IPS-NIHi7 (cell line): ENCODE measurements around the gene MED14.
"Not testable (repeated sequence)": the region's sequence is repeated elsewhere in the genome, so short reads cannot be mapped to it uniquely, and the experiment has no call there.

ENCODE experiments used
- DNase-seq: peaks from one replicate; pipeline ENCODE4 v3.0.0; 2012; ENCODE audit warnings: mixed read lengths; ENCODE audit errors: extremely low spot score

The MED14 gene

GRCh38 chrX:40735325-40736169 lies at the start of gene MED14:
Gene MED14, minus strand, starts transcription at chrX:40735542. Its CDS starts 130 bp downstream, at chrX:40735412.
- peak; percentile 82 for DNase-seq

GRCh38 chrX:40784516-40785151 lies 49.3 kb upstream of the MED14 start:
- no peak for DNase-seq

GRCh38 chrX:40782644-40783259 lies 47.4 kb upstream of the MED14 start:
- not testable (repeated sequence) for DNase-seq

GRCh38 chrX:40780951-40781350 lies 45.6 kb upstream of the MED14 start:
- DNase-seq, result no peak

- DNase-seq, result no peak
Observed at GRCh38 chrX:40780082-40780481, 44.7 kb upstream of the MED14 start.

- DNase-seq, result no peak
Observed at GRCh38 chrX:40778861-40779575, 43.7 kb upstream of the MED14 start.

- no peak for DNase-seq
Observed at GRCh38 chrX:40773809-40774208, 38.5 kb upstream of the MED14 start.

- no peak for DNase-seq
Observed at GRCh38 chrX:40773188-40773587, 37.8 kb upstream of the MED14 start.

GRCh38 chrX:40772290-40772689 lies 36.9 kb upstream of the MED14 start:
- no peak for DNase-seq

GRCh38 chrX:40761762-40762161 lies 26.4 kb upstream of the MED14 start:
- DNase-seq, result no peak

- no peak for DNase-seq
Observed at GRCh38 chrX:40759374-40759773, 24.0 kb upstream of the MED14 start.

- no peak for DNase-seq
Observed at GRCh38 chrX:40757058-40757457, 21.7 kb upstream of the MED14 start.

- DNase-seq, result peak; percentile 26
Observed at GRCh38 chrX:40755291-40756249, 20.2 kb upstream of the MED14 start.

GRCh38 chrX:40749681-40750494 lies 14.5 kb upstream of the MED14 start:
- DNase-seq, result no peak

GRCh38 chrX:40748977-40749376 lies 13.6 kb upstream of the MED14 start:
- no peak for DNase-seq

- no peak for DNase-seq
Observed at GRCh38 chrX:40746521-40746920, 11.2 kb upstream of the MED14 start.

GRCh38 chrX:40736170-40736505 lies 796 bp upstream of the MED14 start:
- no peak for DNase-seq

GRCh38 chrX:40734971-40735324 lies 394 bp downstream of the MED14 start:
- peak; percentile 17 for DNase-seq

GRCh38 chrX:40733706-40734105 lies 1.6 kb downstream of the MED14 start:
- DNase-seq, result no peak

- DNase-seq, result not testable (repeated sequence)
Observed at GRCh38 chrX:40732499-40732898, 2.8 kb downstream of the MED14 start.
